ENCODE data around the gene KRT14.

KRT14 gene

DNA sequence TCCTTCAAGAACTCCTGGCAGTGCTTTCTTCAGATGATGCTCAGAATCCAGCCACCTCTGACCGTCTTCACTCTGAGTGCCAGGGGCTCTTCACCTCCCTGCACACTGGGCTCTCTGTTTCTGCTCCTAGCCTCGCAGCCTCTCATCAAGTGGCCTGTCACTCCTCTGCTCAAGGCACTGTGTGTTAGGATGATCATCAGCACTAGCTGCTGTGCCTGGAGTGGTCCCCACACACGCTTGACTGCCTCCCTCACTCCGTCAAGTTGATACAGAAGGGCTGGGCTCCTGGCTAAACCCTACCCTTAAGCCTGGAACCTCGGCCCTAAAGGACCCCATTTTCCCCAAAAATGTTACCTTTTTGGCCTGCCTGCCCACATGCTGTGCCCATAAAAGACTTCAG lies 30.4 kb downstream of the KRT14 start:
- H4K20me1 ChIP-seq (ENCODE audit: insufficient read depth, low read length), result no peaks in the 10 kb centered on the region
- H3K9me2 ChIP-seq (ENCODE audit: low read depth, low read length), result no peaks in the 10 kb centered on the region
- TF ChIP-seq, protein P1, sequence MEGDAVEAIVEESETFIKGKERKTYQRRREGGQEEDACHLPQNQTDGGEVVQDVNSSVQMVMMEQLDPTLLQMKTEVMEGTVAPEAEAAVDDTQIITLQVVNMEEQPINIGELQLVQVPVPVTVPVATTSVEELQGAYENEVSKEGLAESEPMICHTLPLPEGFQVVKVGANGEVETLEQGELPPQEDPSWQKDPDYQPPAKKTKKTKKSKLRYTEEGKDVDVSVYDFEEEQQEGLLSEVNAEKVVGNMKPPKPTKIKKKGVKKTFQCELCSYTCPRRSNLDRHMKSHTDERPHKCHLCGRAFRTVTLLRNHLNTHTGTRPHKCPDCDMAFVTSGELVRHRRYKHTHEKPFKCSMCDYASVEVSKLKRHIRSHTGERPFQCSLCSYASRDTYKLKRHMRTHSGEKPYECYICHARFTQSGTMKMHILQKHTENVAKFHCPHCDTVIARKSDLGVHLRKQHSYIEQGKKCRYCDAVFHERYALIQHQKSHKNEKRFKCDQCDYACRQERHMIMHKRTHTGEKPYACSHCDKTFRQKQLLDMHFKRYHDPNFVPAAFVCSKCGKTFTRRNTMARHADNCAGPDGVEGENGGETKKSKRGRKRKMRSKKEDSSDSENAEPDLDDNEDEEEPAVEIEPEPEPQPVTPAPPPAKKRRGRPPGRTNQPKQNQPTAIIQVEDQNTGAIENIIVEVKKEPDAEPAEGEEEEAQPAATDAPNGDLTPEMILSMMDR (IDR thresholded peaks at IDR 0.05; ENCODE audit: low read length), result no peak
- no peak for TF ChIP-seq EZH2 (IDR thresholded peaks at IDR 0.05; ENCODE audit: borderline replicate concordance, low read length)
- H2AFZ ChIP-seq (ENCODE audit: low read length), result no peak overlapping the region
- no peaks in the 10 kb centered on the region for H3K79me2 ChIP-seq (ENCODE audit: insufficient read depth, low read length)
- no peak overlapping the region for H3K27ac ChIP-seq (ENCODE audit: low read depth, low read length, poor library complexity, severe bottlenecking)
- no peak overlapping the region for H3K4me3 ChIP-seq (ENCODE audit: low read depth, low read length, poor library complexity, severe bottlenecking)
- H3K9me3 ChIP-seq (ENCODE audit: low read length), result no peaks in the 10 kb centered on the region
- H3K36me3 ChIP-seq (ENCODE audit: insufficient read depth, low read length), result no peaks in the 10 kb centered on the region
- no peaks in the 10 kb centered on the region for H3K4me1 ChIP-seq (ENCODE audit: insufficient read depth, low read length, severe bottlenecking)
- H3K27me3 ChIP-seq (ENCODE audit: insufficient read depth, low read length), result no peaks in the 10 kb centered on the region; the same call in 1 of the 2 replicates
- H3F3A ChIP-seq (ENCODE audit: insufficient read depth, low read length), result no peaks in the 10 kb centered on the region
- no peak overlapping the region for H3K9ac ChIP-seq (ENCODE audit: low read length)
- no peak overlapping the region for H3K4me2 ChIP-seq (ENCODE audit: low read length)

DNA sequence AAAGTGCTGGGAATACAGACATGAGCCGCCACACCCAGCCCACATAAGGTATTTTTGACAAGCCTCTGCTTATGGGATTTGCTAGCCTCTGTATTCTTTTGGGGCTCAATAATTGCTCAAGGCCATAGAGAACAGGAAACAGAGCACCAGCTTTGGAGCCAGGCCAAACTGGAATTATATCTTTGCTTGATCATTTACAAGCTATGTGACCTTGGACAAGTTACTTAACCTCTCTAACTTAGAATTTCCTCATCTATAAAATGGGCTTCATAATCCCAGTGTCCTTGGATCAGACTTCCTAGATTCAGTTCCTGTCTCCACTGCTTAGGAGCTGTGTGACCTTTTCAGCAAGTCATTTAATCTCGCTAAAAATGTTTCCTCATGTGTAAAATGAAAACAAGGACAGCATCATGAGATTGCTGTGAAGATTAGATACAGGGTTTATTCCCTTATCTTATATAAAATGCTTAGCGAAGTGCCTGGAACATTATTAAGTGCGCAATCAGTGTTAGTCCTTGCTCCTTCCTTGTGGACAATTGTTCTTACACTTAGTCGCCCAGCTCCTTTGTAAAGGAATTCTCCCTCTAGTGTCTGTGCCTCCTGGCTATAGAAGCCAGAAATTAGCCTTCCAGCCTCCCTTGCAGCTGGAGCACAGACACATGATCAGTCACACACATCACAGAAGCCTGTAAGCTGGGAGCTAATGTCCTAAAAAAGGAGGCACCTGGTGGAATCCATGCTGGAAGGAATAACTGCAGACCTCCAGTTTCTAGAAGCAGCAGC lies 31.4 kb downstream of the KRT14 start:
- Histone ChIP-seq H4K20me1 (ENCODE audit: insufficient read depth, low read length) (no peaks in the 10 kb centered on the region), H3K9me2 (ENCODE audit: low read depth, low read length) (no peaks in the 10 kb centered on the region), H3K36me3 (ENCODE audit: insufficient read depth, low read length) (no peaks in the 10 kb centered on the region), H3K4me1 (ENCODE audit: insufficient read depth, low read length, severe bottlenecking) (no peaks in the 10 kb centered on the region), H3K27me3 (ENCODE audit: insufficient read depth, low read length) (no peaks in the 10 kb centered on the region; the same call in 1 of the 2 replicates), H3F3A (ENCODE audit: insufficient read depth, low read length) (no peaks in the 10 kb centered on the region), H3K9ac (ENCODE audit: low read length) (no peak overlapping the region), H3K79me2 (ENCODE audit: insufficient read depth, low read length) (no peaks in the 10 kb centered on the region), H3K27ac (ENCODE audit: low read depth, low read length, poor library complexity, severe bottlenecking) (no peak overlapping the region), H3K4me2 (ENCODE audit: low read length) (no peak overlapping the region), H2AFZ (ENCODE audit: low read length) (no peak overlapping the region), H3K4me3 (ENCODE audit: low read depth, low read length, poor library complexity, severe bottlenecking) (no peak overlapping the region), H3K9me3 (ENCODE audit: low read length) (no peaks in the 10 kb centered on the region)
- TF ChIP-seq EZH2 (IDR thresholded peaks at IDR 0.05; ENCODE audit: borderline replicate concordance, low read length), result no peak
- TF ChIP-seq, protein P1 (IDR thresholded peaks at IDR 0.05; ENCODE audit: low read length), result no peak

DNA sequence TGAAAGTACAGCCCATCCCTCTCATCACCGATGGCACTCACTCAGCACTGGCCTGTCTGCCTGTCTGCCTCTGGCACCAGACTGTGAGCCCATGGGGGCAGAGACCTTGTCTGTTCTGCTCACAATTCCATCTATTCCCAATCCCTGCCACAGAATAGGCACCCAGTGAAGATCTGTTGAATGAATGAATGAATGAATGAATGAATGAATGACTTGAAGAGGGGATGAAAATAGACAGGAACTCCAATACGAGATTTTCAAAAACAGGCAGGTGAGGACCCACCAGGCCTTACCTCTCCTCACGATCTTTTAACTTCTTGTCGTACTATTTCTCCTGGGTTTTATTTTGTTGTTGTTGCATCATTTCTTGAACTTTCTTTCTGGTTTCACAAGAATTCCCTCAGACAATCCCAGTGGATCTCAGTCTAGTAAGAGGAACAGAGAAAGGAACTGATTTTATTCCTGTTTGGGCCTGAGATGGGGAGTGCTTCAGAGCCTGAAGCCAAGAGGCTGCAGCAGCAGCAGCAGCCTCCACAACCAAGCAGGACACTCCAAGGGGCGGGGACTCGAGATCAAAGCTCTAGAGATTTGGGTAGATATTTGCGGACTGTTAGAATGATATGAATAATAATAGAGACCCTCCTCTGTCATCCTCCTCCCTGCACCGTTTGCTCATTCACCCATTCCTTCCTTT lies 32.6 kb downstream of the KRT14 start:
- H3K4me3 ChIP-seq (ENCODE audit: low read depth, low read length, poor library complexity, severe bottlenecking), result no peak overlapping the region

More for the DNA sequence above, 32.6 kb downstream of the KRT14 start:
- H4K20me1 ChIP-seq (ENCODE audit: insufficient read depth, low read length), result no peaks in the 10 kb centered on the region
- H3K4me1 ChIP-seq (ENCODE audit: insufficient read depth, low read length, severe bottlenecking), result no peaks in the 10 kb centered on the region
- no peaks in the 10 kb centered on the region for H3K36me3 ChIP-seq (ENCODE audit: insufficient read depth, low read length)
- no peak for TF ChIP-seq EZH2 (IDR thresholded peaks at IDR 0.05; ENCODE audit: borderline replicate concordance, low read length)
- TF ChIP-seq, protein P1 (IDR thresholded peaks at IDR 0.05; ENCODE audit: low read length), result no peak
- H3K4me2 ChIP-seq (ENCODE audit: low read length), result no peak overlapping the region
- no peaks in the 10 kb centered on the region for H3K9me3 ChIP-seq (ENCODE audit: low read length)
- H3K9ac ChIP-seq (ENCODE audit: low read length), result no peak overlapping the region
- no peak overlapping the region for H2AFZ ChIP-seq (ENCODE audit: low read length)
- H3K79me2 ChIP-seq (ENCODE audit: insufficient read depth, low read length), result no peaks in the 10 kb centered on the region
- H3K27ac ChIP-seq (ENCODE audit: low read depth, low read length, poor library complexity, severe bottlenecking), result no peak overlapping the region
- H3F3A ChIP-seq (ENCODE audit: insufficient read depth, low read length), result no peaks in the 10 kb centered on the region
- H3K9me2 ChIP-seq (ENCODE audit: low read depth, low read length), result no peaks in the 10 kb centered on the region
- H3K27me3 ChIP-seq (ENCODE audit: insufficient read depth, low read length), result no peaks in the 10 kb centered on the region

Data from OCI-LY1 (cell line).